K562 (cell line): ENCODE results near the gene SAMD13. TPM values are rescaled to one million over a fixed set of nuclear protein-coding genes. Genes with fewer than 3 reads are reported as not detected.
A peak's percentile ranks its signal among the peaks of the same experiment; 100 is the strongest.

Experiments
- ARID1B ChIP-seq: fragments of 450-650 bp; IDR thresholded peaks from 2 replicates; pipeline ENCODE4 v1.6.1; 2016; ENCODE audit warnings: antibody characterized with exemption, mild to moderate bottlenecking, inconsistent platforms
- CEBPB ChIP-seq: fragments of 450-650 bp; IDR thresholded peaks from 2 replicates; pipeline ENCODE4 v1.6.1; 2016; ENCODE audit warnings: missing genetic modification characterization, missing compliant biosample characterization
- FOSL1 ChIP-seq: fragments of 200-800 bp; sonication (Bioruptor generic); conservative IDR thresholded peaks from 2 replicates; pipeline ENCODE4 v1.6.1; 2016; ENCODE audit warnings: missing genetic modification characterization, missing compliant biosample characterization
- HCFC1 ChIP-seq: IDR thresholded peaks from 2 replicates; pipeline ENCODE4 v1.6.1; 2012; ENCODE audit warnings: low read depth, low read length, improper control_type of control experiment
- MEIS2 ChIP-seq: fragments of 450-650 bp; IDR thresholded peaks from 2 replicates; pipeline ENCODE4 v1.6.1; 2014; ENCODE audit warnings: mild to moderate bottlenecking; ENCODE audit not compliant: partially characterized antibody
- SMAD4 ChIP-seq: fragments of 250-450 bp; sonication (Bioruptor Pico); conservative IDR thresholded peaks from 2 replicates; pipeline ENCODE4 v1.8.0; 2021; ENCODE audit warnings: inconsistent platforms, mild to moderate bottlenecking, moderate library complexity
- SOX6 ChIP-seq: fragments of 450-650 bp; IDR thresholded peaks from 2 replicates; pipeline ENCODE4 v1.6.1; 2014; ENCODE audit warnings: mild to moderate bottlenecking
- ZNF165 ChIP-seq: fragments of 250-450 bp; sonication (Bioruptor Pico); IDR thresholded peaks from 2 replicates; pipeline ENCODE4 v1.4.0; 2020; ENCODE audit warnings: borderline replicate concordance
- ZNF830 ChIP-seq: fragments of 250-450 bp; sonication (Bioruptor Pico); IDR thresholded peaks from 2 replicates; pipeline ENCODE4 v1.5.0; 2021; ENCODE audit warnings: mild to moderate bottlenecking
- polyA plus RNA-seq, 8 experiments: library from polyadenylated mRNA; depleted of rRNA in 4 of 8; stranded (reverse) in 5 of 8; unstranded in 3 of 8; fragments of >200 nt; fragmentation: Nextera tagmentation in 2 of 8; fragmentation: Illumina TruSeq in 1 of 8; extraction: Ambion mirVana in 2 of 8; extraction: Trizol in 1 of 8; gene quantifications; 2 replicates each; pipeline versions ENCODE4 v1.2.1 to v1.2.3, GENCODE V29; 2011 to 2014; ENCODE audit warnings: inconsistent platforms in 1 of 8, missing spikeins in 1 of 8
- total RNA-seq, 7 experiments: library from RNA; depleted of rRNA in 6 of 7; stranded (reverse); fragments of >200 nt in 6 of 7; fragmentation: Illumina TruSeq in 2 of 7; extraction: Trizol in 2 of 7; gene quantifications; 2 replicates each; pipeline versions ENCODE4 v1.2.1 to v1.2.3, GENCODE V29; 2011 to 2021; ENCODE audit warnings: low replicate concordance in 1 of 7
- TF ChIP-seq, protein P1 (sequence below): fragments of 450-650 bp; formaldehyde crosslinking; conservative IDR thresholded peaks from 2 replicates; pipeline ENCODE4 v1.4.0; 2022; ENCODE audit warnings: mild to moderate bottlenecking, missing genetic modification characterization
- TF ChIP-seq, protein P2 (sequence below): fragments of 450-650 bp; formaldehyde crosslinking; IDR thresholded peaks from 2 replicates; pipeline ENCODE4 v1.4.0; 2022; ENCODE audit warnings: mild to moderate bottlenecking, moderate library complexity

The SAMD13 gene
- total and polyA plus RNA-seq, 9 of the 15 experiments (the other 6 are each of a cell fraction or from before 2014, with no cell fraction given) = 0.78 to 2.7 (median 1.00) TPM

DNA sequence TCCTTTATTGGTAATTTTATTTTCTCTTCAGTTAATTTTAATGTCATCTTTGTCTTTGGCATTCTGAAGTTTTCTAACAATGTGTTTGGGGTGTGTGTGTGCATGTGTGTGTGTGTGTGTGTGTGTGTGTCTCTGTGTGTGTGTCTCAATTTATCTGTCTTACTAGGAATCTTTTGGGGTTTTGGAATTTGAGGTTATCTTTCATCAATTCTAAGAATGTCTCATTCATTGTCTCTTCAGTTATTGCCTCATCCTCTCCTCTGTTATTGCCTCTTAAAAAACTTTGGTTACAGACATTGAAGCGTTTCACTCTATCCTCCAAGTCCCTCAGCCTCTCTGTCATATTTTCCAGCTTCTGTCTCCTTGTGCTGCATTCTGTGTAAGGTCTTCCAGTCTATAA is 18.1 kb upstream of the SAMD13 start (continued):
- TF ChIP-seq ZNF830 (CRISPR knock-in tag) (no peak), HCFC1 (no peak), SOX6 (peak; percentile 84; the same call in 1 of the 2 replicates), FOSL1 (tag) (0 out of 2 replicates have a peak, but pooled peaks have one; percentile 24), CEBPB (tag) (peak; percentile 42), ARID1B (peak; percentile 54; the same call in 1 of the 2 replicates), ZNF165 (CRISPR knock-in tag) (no peak), SMAD4 (CRISPR knock-in tag) (peak; percentile 57), MEIS2 (peak; percentile 18)
- TF ChIP-seq, protein P1, sequence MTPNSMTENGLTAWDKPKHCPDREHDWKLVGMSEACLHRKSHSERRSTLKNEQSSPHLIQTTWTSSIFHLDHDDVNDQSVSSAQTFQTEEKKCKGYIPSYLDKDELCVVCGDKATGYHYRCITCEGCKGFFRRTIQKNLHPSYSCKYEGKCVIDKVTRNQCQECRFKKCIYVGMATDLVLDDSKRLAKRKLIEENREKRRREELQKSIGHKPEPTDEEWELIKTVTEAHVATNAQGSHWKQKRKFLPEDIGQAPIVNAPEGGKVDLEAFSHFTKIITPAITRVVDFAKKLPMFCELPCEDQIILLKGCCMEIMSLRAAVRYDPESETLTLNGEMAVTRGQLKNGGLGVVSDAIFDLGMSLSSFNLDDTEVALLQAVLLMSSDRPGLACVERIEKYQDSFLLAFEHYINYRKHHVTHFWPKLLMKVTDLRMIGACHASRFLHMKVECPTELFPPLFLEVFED (CRISPR knock-in tag) = 0 out of 2 replicates have a peak, but pooled peaks have one; percentile 48
- TF ChIP-seq, protein P2, sequence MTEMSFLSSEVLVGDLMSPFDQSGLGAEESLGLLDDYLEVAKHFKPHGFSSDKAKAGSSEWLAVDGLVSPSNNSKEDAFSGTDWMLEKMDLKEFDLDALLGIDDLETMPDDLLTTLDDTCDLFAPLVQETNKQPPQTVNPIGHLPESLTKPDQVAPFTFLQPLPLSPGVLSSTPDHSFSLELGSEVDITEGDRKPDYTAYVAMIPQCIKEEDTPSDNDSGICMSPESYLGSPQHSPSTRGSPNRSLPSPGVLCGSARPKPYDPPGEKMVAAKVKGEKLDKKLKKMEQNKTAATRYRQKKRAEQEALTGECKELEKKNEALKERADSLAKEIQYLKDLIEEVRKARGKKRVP (CRISPR knock-in tag) = peak; percentile 68; the same call in 1 of the 2 replicates
